ENCODE results near the gene PEA15.

Gene PEA15

DNA sequence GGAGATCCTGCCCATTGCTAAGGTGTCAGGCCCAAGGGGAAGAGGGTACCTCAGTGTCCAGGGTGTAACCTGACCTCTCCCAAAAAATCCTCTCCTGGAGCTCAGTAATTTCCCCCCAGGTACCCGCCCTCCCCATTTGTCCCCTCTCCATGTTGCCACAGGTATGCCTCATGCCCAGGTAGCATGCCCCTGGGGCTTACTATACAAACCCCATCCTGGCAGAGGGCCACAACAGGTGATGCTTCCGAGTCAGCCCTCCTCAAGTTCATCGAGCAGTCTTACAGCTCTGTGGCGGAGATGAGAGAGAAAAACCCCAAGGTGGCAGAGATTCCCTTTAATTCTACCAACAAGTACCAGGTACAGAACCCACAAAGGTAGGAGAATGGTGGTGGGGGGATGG, 38.1 kb upstream of the PEA15 start:
- Histone ChIP-seq H3K27me3 (ENCODE audit: insufficient read depth, low read length, poor library complexity) (no peaks in the 10 kb centered on the region), H3K4me3 (ENCODE audit: low read length) (no peak overlapping the region), H2BK5ac (ENCODE audit: low read length) (peak overlapping the region; percentile 72), H3K4me1 (ENCODE audit: control insufficient read depth, low read depth, low read length) (peaks cover 18% of the 10 kb centered on the region), H2BK15ac (replicated peaks; ENCODE audit: low read depth) (no peak overlapping the region), H4K5ac (ENCODE audit: low read length) (no peak overlapping the region), H3K27ac (ENCODE audit: low read depth, low read length) (no peak overlapping the region), H2BK120ac (ENCODE audit: low read depth, low read length) (peak overlapping the region; percentile 69), H3K36me3 (ENCODE audit: control insufficient read depth, insufficient read depth, low read length) (no peaks in the 10 kb centered on the region), H3K4me2 (ENCODE audit: low read length) (no peak overlapping the region), H4K8ac (ENCODE audit: low read depth, low read length) (no peak overlapping the region), H2AK5ac (ENCODE audit: low read length) (peak overlapping the region; percentile 85), H3K9ac (ENCODE audit: low read length) (no peak overlapping the region), H3K23ac (ENCODE audit: low read length) (peak overlapping the region; percentile 73), H3K79me2 (ENCODE audit: control insufficient read depth, insufficient read depth, low read length) (no peaks in the 10 kb centered on the region), H3K56ac (ENCODE audit: low read length) (peak overlapping the region; percentile 47), H3K4ac (ENCODE audit: low read depth, low read length) (peak overlapping the region; percentile 22), H3K18ac (ENCODE audit: low read length) (no peak overlapping the region), H3K79me1 (ENCODE audit: low read length) (no peaks in the 10 kb centered on the region)
- no peak for DNase-seq
- WGBS (ENCODE audit: extremely low coverage, insufficient coverage, low lambda C conversion rate) = no CpG with 5 or more reads among the region's 4 CpGs

DNA sequence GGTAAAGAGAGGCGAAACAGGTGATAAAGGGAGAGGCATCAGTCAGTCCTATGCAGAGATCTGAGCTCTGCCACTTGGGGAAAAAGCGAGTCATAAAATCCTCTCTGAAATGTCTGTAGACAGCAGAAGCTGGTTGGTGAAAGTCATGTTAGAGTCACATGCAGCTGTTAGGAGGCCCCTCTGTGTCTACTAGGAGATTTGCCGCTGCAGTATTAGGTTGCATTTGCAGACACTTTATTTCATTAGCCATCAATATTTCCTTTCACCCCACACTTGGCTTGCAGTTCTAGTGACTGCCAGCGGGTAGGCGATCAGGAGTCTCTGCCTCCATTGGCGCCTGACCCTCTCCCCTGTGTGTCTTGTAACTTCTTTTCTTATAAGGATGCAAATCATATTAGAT, 37.6 kb upstream of the PEA15 start:
- H2BK15ac ChIP-seq (replicated peaks; ENCODE audit: low read depth) = no peak overlapping the region
- H2BK120ac ChIP-seq (ENCODE audit: low read depth, low read length) = peak overlapping the region; percentile 69
- H3K4me2 ChIP-seq (ENCODE audit: low read length) = no peak overlapping the region
- H2AK5ac ChIP-seq (ENCODE audit: low read length) = peak overlapping the region; percentile 85
- H3K4me3 ChIP-seq (ENCODE audit: low read length) = no peak overlapping the region
- peak overlapping the region; percentile 72 for H2BK5ac ChIP-seq (ENCODE audit: low read length)
- H4K8ac ChIP-seq (ENCODE audit: low read depth, low read length) = no peak overlapping the region
- H3K9ac ChIP-seq (ENCODE audit: low read length) = no peak overlapping the region
- H3K36me3 ChIP-seq (ENCODE audit: control insufficient read depth, insufficient read depth, low read length) = no peaks in the 10 kb centered on the region
- H3K79me1 ChIP-seq (ENCODE audit: low read length) = no peaks in the 10 kb centered on the region
- H4K5ac ChIP-seq (ENCODE audit: low read length) = no peak overlapping the region
- no peak overlapping the region for H3K27ac ChIP-seq (ENCODE audit: low read depth, low read length)
- no peak overlapping the region for H3K4ac ChIP-seq (ENCODE audit: low read depth, low read length)
- H3K4me1 ChIP-seq (ENCODE audit: control insufficient read depth, low read depth, low read length) = peaks cover 22% of the 10 kb centered on the region
- no CpG with 5 or more reads among the region's 6 CpGs for WGBS (ENCODE audit: extremely low coverage, insufficient coverage, low lambda C conversion rate)
- H3K27me3 ChIP-seq (ENCODE audit: insufficient read depth, low read length, poor library complexity) = no peaks in the 10 kb centered on the region
- H3K18ac ChIP-seq (ENCODE audit: low read length) = peak overlapping the region; percentile 13
- peak; percentile 23 for DNase-seq
- peak overlapping the region; percentile 47 for H3K56ac ChIP-seq (ENCODE audit: low read length)
- peak overlapping the region; percentile 73 for H3K23ac ChIP-seq (ENCODE audit: low read length)
- no peaks in the 10 kb centered on the region for H3K79me2 ChIP-seq (ENCODE audit: control insufficient read depth, insufficient read depth, low read length)

DNA sequence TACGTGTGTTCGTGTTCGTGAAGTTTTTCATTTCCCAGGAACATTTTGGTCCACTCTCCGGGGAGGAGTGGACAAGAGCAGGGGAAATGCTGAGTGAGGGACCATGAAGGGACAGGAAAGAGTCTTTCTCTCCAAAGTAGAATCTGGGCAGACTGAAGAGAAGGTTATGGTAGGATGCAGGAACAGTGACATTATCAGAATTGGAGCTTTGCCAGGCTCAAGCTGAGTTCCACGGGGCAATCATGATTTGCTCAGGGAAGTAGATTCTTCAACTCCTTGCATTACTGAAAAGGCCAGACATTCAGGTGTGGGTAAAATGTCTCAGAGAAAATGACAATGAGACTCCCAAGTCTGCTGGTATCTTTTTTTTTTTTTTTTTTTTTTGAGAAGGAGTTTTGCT, 37.2 kb upstream of the PEA15 start:
- Histone ChIP-seq H3K79me1 (ENCODE audit: low read length) (no peaks in the 10 kb centered on the region), H3K36me3 (ENCODE audit: control insufficient read depth, insufficient read depth, low read length) (no peaks in the 10 kb centered on the region), H3K4me2 (ENCODE audit: low read length) (no peak overlapping the region), H2BK120ac (ENCODE audit: low read depth, low read length) (no peak overlapping the region), H3K4ac (ENCODE audit: low read depth, low read length) (peak overlapping the region; percentile 81), H2BK15ac (replicated peaks; ENCODE audit: low read depth) (no peak overlapping the region), H3K27me3 (ENCODE audit: insufficient read depth, low read length, poor library complexity) (no peaks in the 10 kb centered on the region), H3K27ac (ENCODE audit: low read depth, low read length) (no peak overlapping the region), H2BK5ac (ENCODE audit: low read length) (peak overlapping the region; percentile 48), H3K23ac (ENCODE audit: low read length) (no peak overlapping the region), H3K79me2 (ENCODE audit: control insufficient read depth, insufficient read depth, low read length) (no peaks in the 10 kb centered on the region), H4K8ac (ENCODE audit: low read depth, low read length) (no peak overlapping the region), H3K4me1 (ENCODE audit: control insufficient read depth, low read depth, low read length) (peaks cover 25% of the 10 kb centered on the region), H3K56ac (ENCODE audit: low read length) (peak overlapping the region; percentile 74), H4K5ac (ENCODE audit: low read length) (peak overlapping the region; percentile 72), H3K9ac (ENCODE audit: low read length) (no peak overlapping the region), H2AK5ac (ENCODE audit: low read length) (peak overlapping the region; percentile 83), H3K18ac (ENCODE audit: low read length) (peak overlapping the region; percentile 13), H3K4me3 (ENCODE audit: low read length) (no peak overlapping the region)
- no peak for DNase-seq
- WGBS (ENCODE audit: extremely low coverage, insufficient coverage, low lambda C conversion rate) = no CpG with 5 or more reads among the region's 5 CpGs

DNA sequence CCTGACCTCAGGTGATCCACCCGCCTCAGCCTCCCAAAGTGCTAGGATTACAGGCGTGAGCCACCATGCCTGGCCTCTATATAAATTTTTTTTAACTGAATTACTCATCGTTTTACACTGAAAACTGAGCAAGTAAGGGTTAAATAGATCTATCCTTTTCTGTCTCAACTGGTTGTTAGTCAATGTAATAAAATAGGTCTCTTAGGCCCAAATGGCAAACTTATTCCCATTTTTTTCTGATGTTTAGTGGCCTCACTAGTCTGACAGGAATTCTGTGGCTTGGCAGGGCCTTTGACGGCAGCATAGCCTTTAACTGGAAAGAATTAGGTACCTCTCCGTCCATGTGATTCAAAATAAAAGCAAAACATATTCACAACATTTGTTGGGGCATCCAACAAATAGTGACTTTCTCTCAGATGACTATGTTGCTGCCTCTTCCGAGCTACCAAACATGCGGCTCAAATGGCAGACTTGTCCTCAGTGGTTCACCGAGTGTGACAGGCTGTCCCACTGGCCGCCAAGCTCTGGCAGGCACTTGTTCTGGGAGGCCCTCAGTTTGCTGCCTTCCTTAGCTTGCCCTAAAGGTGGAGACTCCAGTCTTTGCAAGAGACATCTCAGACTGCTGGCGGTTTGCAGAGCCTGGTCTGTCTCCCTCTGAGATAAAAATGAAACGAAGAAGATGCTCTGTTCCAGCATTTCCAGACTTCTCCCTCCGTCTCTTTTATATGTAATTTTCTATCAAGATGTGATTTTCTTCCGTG, 36.4 kb upstream of the PEA15 start:
- H4K5ac ChIP-seq (ENCODE audit: low read length) = no peak overlapping the region
- no peaks in the 10 kb centered on the region for H3K79me2 ChIP-seq (ENCODE audit: control insufficient read depth, insufficient read depth, low read length)
- DNase-seq = peak; percentile 92
- H2BK15ac ChIP-seq (replicated peaks; ENCODE audit: low read depth) = no peak overlapping the region
- H3K56ac ChIP-seq (ENCODE audit: low read length) = peak overlapping the region; percentile 70
- no peak overlapping the region for H2AK5ac ChIP-seq (ENCODE audit: low read length)
- peak overlapping the region; percentile 62 for H3K18ac ChIP-seq (ENCODE audit: low read length)
- no peak overlapping the region for H4K8ac ChIP-seq (ENCODE audit: low read depth, low read length)
- WGBS (ENCODE audit: extremely low coverage, insufficient coverage, low lambda C conversion rate) = no CpG with 5 or more reads among the region's 13 CpGs
- H3K79me1 ChIP-seq (ENCODE audit: low read length) = no peaks in the 10 kb centered on the region
- peak overlapping the region; percentile 73 for H3K27ac ChIP-seq (ENCODE audit: low read depth, low read length)
- no peak overlapping the region for H3K23ac ChIP-seq (ENCODE audit: low read length)
- peak overlapping the region; percentile 6 for H3K4ac ChIP-seq (ENCODE audit: low read depth, low read length)
- no peak overlapping the region for H3K4me2 ChIP-seq (ENCODE audit: low read length)
- H2BK120ac ChIP-seq (ENCODE audit: low read depth, low read length) = no peak overlapping the region
- H3K4me3 ChIP-seq (ENCODE audit: low read length) = no peak overlapping the region
- H3K4me1 ChIP-seq (ENCODE audit: control insufficient read depth, low read depth, low read length) = peaks cover 25% of the 10 kb centered on the region
- H3K36me3 ChIP-seq (ENCODE audit: control insufficient read depth, insufficient read depth, low read length) = no peaks in the 10 kb centered on the region
- no peaks in the 10 kb centered on the region for H3K27me3 ChIP-seq (ENCODE audit: insufficient read depth, low read length, poor library complexity)
- H2BK5ac ChIP-seq (ENCODE audit: low read length) = peak overlapping the region; percentile 92
- peak overlapping the region; percentile 25 for H3K9ac ChIP-seq (ENCODE audit: low read length)

DNA sequence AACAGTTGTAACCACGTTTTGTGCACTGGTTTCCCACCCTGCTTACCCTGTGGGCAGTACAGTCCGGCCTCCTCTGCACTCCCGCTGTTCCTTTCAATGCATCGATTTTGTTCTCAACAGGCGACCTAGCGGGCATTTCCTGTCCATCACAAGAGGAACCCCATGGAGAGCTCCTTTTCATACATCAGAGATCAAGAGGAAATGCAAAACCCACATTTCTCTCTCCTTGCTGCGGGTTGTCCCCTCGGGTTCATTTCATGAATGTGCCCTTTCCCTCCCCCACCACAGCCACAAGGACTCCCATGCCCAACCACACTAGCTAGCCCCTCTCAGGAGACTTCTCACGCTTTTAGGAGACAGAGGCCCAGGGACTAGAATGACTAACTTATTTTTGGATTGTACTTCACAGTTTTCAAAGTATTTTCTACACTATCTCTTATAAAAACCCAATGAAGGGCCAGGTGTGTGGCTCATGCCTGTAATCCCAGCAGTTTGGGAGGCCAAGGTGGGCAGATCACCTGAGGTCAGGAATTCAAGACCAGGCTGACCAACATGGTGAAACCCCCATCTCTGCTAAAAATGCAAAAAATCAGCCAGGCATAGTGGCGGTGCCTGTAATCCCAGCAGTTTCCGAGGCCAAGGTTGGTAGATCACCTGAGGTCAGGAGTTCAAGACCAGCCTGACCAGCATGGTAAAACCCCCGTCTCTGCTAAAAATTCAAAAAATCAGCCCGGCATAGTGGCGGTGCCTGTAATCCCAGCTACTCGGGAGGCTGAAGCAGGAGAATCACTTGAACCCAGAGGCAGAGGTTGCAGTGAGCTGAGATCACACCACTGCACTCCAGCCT, 35.4 kb upstream of the PEA15 start:
- DNase-seq = peak; percentile 96
- no peak overlapping the region for H4K8ac ChIP-seq (ENCODE audit: low read depth, low read length)
- no peak overlapping the region for H3K4me3 ChIP-seq (ENCODE audit: low read length)
- no peak overlapping the region for H4K5ac ChIP-seq (ENCODE audit: low read length)
- no peak overlapping the region for H2AK5ac ChIP-seq (ENCODE audit: low read length)
- H3K23ac ChIP-seq (ENCODE audit: low read length) = no peak overlapping the region
- no peaks in the 10 kb centered on the region for H3K36me3 ChIP-seq (ENCODE audit: control insufficient read depth, insufficient read depth, low read length)
- no peaks in the 10 kb centered on the region for H3K79me1 ChIP-seq (ENCODE audit: low read length)
- H3K56ac ChIP-seq (ENCODE audit: low read length) = peak overlapping the region; percentile 72
- peak overlapping the region; percentile 22 for H3K9ac ChIP-seq (ENCODE audit: low read length)
- peak overlapping the region; percentile 74 for H2BK120ac ChIP-seq (ENCODE audit: low read depth, low read length)
- H2BK15ac ChIP-seq (replicated peaks; ENCODE audit: low read depth) = no peak overlapping the region
- no peaks in the 10 kb centered on the region for H3K79me2 ChIP-seq (ENCODE audit: control insufficient read depth, insufficient read depth, low read length)
- no peak overlapping the region for H3K4me2 ChIP-seq (ENCODE audit: low read length)
- peak overlapping the region; percentile 90 for H3K27ac ChIP-seq (ENCODE audit: low read depth, low read length)
- H2BK5ac ChIP-seq (ENCODE audit: low read length) = peak overlapping the region; percentile 92
- no CpG with 5 or more reads among the region's 15 CpGs for WGBS (ENCODE audit: extremely low coverage, insufficient coverage, low lambda C conversion rate)
- H3K27me3 ChIP-seq (ENCODE audit: insufficient read depth, low read length, poor library complexity) = no peaks in the 10 kb centered on the region
- H3K18ac ChIP-seq (ENCODE audit: low read length) = peak overlapping the region; percentile 93
- H3K4ac ChIP-seq (ENCODE audit: low read depth, low read length) = peak overlapping the region; percentile 93
- H3K4me1 ChIP-seq (ENCODE audit: control insufficient read depth, low read depth, low read length) = peaks cover 22% of the 10 kb centered on the region

All from mesendoderm (in vitro differentiated cells).